Brain microvascular endothelial cell (primary cell): ENCODE data around the gene SLC25A44.
A peak's percentile ranks its signal among the peaks of the same experiment; 100 is the strongest.

Experiments
- DNase-seq: peaks from one replicate; pipeline ENCODE4 v3.0.0-alpha.2; 2020
- H3K27ac ChIP-seq: fragments of 250-450 bp; sonication (Bioruptor Pico); 2 replicates; pipeline ENCODE4 v1.5.1; 2020; ENCODE audit warnings: mild to moderate bottlenecking, moderate library complexity
- H3K27me3 ChIP-seq: fragments of 250-450 bp; sonication (Bioruptor Pico); replicated peaks from 2 replicates; pipeline ENCODE4 v1.5.1; 2020; ENCODE audit warnings: mild to moderate bottlenecking
- H3K36me3 ChIP-seq: fragments of 250-450 bp; sonication (Bioruptor Pico); replicated peaks from 2 replicates; pipeline ENCODE4 v1.5.1; 2020; ENCODE audit warnings: mild to moderate bottlenecking
- H3K4me3 ChIP-seq: 2 replicates; pipeline ENCODE4 v1.5.1; 2011; ENCODE audit warnings: low read depth, mild to moderate bottlenecking, control low read depth, low read length, moderate library complexity
- CTCF ChIP-seq: IDR thresholded peaks from 2 replicates; pipeline ENCODE4 v1.5.1; 2011; ENCODE audit warnings: low read depth, mild to moderate bottlenecking, moderate library complexity, low read length, control low read depth, inconsistent platforms; ENCODE audit errors: missing control alignments
- in situ Hi-C: cut with HindIII; loops from 2 replicates; pipeline ENCODE4 v1.10.0; 2017; ENCODE audit warnings: low sequenced_read_pairs, low pct_ligation_motif_present

SLC25A44 gene

DNA sequence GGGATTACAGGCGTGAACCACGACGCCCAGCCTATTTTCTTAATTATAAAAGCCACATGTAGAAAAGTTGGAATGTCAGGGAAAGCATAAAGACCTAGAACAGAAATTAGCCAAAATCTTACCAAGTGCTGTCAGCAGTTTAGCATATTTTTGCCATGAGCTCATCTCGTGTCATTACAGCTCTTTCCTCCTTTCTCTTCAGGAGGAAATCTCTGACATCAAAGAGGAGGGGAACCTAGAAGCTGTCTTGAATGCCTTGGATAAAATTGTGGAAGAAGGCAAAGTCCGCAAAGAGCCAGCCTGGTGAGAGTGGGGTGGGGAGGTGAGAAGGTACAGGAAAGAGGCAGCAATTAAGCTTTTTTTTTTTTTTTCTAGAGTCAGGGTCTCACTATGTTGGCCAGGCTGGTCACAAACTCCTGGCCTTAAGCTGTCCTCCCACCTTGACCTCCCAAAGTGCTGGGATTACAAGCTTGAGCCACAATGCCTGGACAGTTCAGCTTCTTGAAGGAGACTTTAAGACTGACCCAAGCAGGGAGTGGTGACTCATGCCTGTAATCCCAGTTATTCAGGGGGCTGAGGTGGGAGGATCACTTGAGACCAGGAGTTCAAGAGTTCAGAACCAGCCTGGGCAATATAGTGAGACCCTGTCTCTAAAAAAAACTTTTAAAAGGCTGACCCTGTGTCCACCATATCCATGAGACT is 39.7 kb downstream of the SLC25A44 start:
- peaks cover 15% of the 10 kb centered on the region for H3K36me3 ChIP-seq
- H3K27me3 ChIP-seq, result no peaks in the 10 kb centered on the region
- peak; percentile 72 for DNase-seq
- no peak overlapping the region for H3K4me3 ChIP-seq
- peak overlapping the region; percentile 81 for H3K27ac ChIP-seq
- no peak for TF ChIP-seq CTCF
- in situ Hi-C loops, result no loop called here

- no peak overlapping the region for H3K27ac ChIP-seq
- in situ Hi-C loops, result no loop called here
Measured at GRCh38 chr1:156236164-156236563, 42.3 kb downstream of the SLC25A44 start.

GRCh38 chr1:156238248-156238647 is 44.3 kb downstream of the SLC25A44 start:
- H3K27ac ChIP-seq, result no peak overlapping the region
- no peak for TF ChIP-seq CTCF
- in situ Hi-C loops, result no loop called here
- H3K27me3 ChIP-seq, result no peaks in the 10 kb centered on the region
- peaks cover 11% of the 10 kb centered on the region for H3K36me3 ChIP-seq
- no peak overlapping the region for H3K4me3 ChIP-seq
- DNase-seq, result no peak

More at GRCh38 chr1:156236164-156236563, 42.3 kb downstream of the SLC25A44 start:
- H3K36me3 ChIP-seq, result peaks cover 11% of the 10 kb centered on the region
- no peak for DNase-seq
- no peak overlapping the region for H3K4me3 ChIP-seq
- no peaks in the 10 kb centered on the region for H3K27me3 ChIP-seq
- no peak for TF ChIP-seq CTCF

GRCh38 chr1:156241311-156241811 is 47.5 kb downstream of the SLC25A44 start:
- TF ChIP-seq CTCF, result no peak
- Histone ChIP-seq H3K27ac (no peak overlapping the region), H3K36me3 (peaks cover 6% of the 10 kb centered on the region), H3K4me3 (no peak overlapping the region), H3K27me3 (peaks cover 7% of the 10 kb centered on the region)
- in situ Hi-C loops, result no loop called here
- peak; percentile 45 for DNase-seq

GRCh38 chr1:156241926-156242325 is 48.0 kb downstream of the SLC25A44 start, which contains the start of gene BGLAP:
TSS of gene BGLAP (plus strand) at chr1:156242184. CDS start at chr1:156242232, 48 bp downstream.
- Histone ChIP-seq H3K27me3 (peaks cover 7% of the 10 kb centered on the region), H3K36me3 (peaks cover 2% of the 10 kb centered on the region), H3K4me3 (no peak within 1 kb of the TSS), H3K27ac (no peak within 1 kb of the TSS)
- DNase-seq, result no peak
- TF ChIP-seq CTCF, result no peak
- in situ Hi-C loops, result no loop called here

- peaks cover 7% of the 10 kb centered on the region for H3K27me3 ChIP-seq
- TF ChIP-seq CTCF, result no peak
- no peak overlapping the region for H3K27ac ChIP-seq
- H3K36me3 ChIP-seq, result peaks cover 2% of the 10 kb centered on the region
- no peak overlapping the region for H3K4me3 ChIP-seq
- no peak for DNase-seq
- in situ Hi-C loops, result no loop called here
Measured at GRCh38 chr1:156242738-156243137, 48.8 kb downstream of the SLC25A44 start.
